H1 (cell line): Measurements from ENCODE around the gene PXN. TPM values are rescaled to one million over a fixed set of nuclear protein-coding genes. Genes with fewer than 3 reads are reported as not detected.

Experiments used
- CTCF ChIA-PET: fragments of 300-600 bp; sonication (Branson Sonifier 250); formaldehyde crosslinking; loops from one replicate; lab custom pipeline; 2021; ENCODE audit not compliant: partially characterized antibody; lab: Charles Lee
- POLR2A ChIA-PET: fragments of 300-600 bp; sonication (Branson Sonifier 250); formaldehyde crosslinking; loops from one replicate; lab custom pipeline; 2021; ENCODE audit warnings: inconsistent platforms; ENCODE audit not compliant: partially characterized antibody; lab: Charles Lee
- DNase-seq, 2 experiments: peaks; one replicate each; pipeline versions ENCODE4 v3.0.0 to v3.0.0-alpha.2; 2010 to 2022; ENCODE audit warnings: low spot score in 2 of 2, low read depth in 1 of 2, mixed read lengths in 1 of 2
- FAIRE-seq: peaks from 2 replicates; lab custom pipeline; 2011; peaks lifted over from hg19 to GRCh38; lab: Jason Lieb, UNC
- H2AFZ ChIP-seq: 2 replicates; pipeline ENCODE4 v1.8.1; 2012; ENCODE audit warnings: low read length, inconsistent platforms
- H2AK5ac ChIP-seq: 2 replicates; pipeline ENCODE4 v1.6.1; 2013; ENCODE audit warnings: low read depth, low read length
- H2BK120ac ChIP-seq: replicated peaks from 2 replicates; pipeline ENCODE3; 2013; ENCODE audit warnings: low read depth, low read length, inconsistent platforms
- H2BK12ac ChIP-seq: 2 replicates; pipeline ENCODE4 v1.6.1; 2013; ENCODE audit warnings: low read depth, low read length
- H2BK15ac ChIP-seq: 2 replicates; pipeline ENCODE4 v1.6.1; 2013; ENCODE audit warnings: low read length
- H2BK20ac ChIP-seq: 2 replicates; pipeline ENCODE4 v1.6.1; 2013; ENCODE audit warnings: low read length
- H2BK5ac ChIP-seq: 2 replicates; pipeline ENCODE4 v1.6.1; 2013; ENCODE audit warnings: low read depth, low read length
- H3K14ac ChIP-seq: 2 replicates; pipeline ENCODE4 v1.6.1; 2013; ENCODE audit warnings: inconsistent platforms; ENCODE audit not compliant: insufficient read length
- H3K18ac ChIP-seq: 2 replicates; pipeline ENCODE4 v1.6.1; 2013; ENCODE audit warnings: low read length; ENCODE audit errors: extremely low read depth
- H3K23ac ChIP-seq: 2 replicates; pipeline ENCODE4 v1.6.1; 2013; ENCODE audit warnings: inconsistent platforms; ENCODE audit not compliant: insufficient read length
- H3K23me2 ChIP-seq: 2 replicates; pipeline ENCODE4 v1.6.1; 2013; ENCODE audit warnings: low read depth, low read length
- H3K27ac ChIP-seq: 2 replicates; pipeline ENCODE4 v1.6.1; 2011; ENCODE audit warnings: low read depth, low read length, inconsistent platforms
- H3K27me3 ChIP-seq, 4 experiments: replicated peaks in 1 of 4; 1 replicate in 1 of 4; 2 replicates in 3 of 4; pipeline versions ENCODE4 v1.6.1 to v1.8.1; 2011 to 2013; ENCODE audit warnings: low read length in 3 of 4, mild to moderate bottlenecking in 3 of 4, inconsistent platforms in 2 of 4, mixed read lengths in 2 of 4, moderate library complexity in 1 of 4; ENCODE audit not compliant: control insufficient read depth in 3 of 4, insufficient read depth in 3 of 4; ENCODE audit errors: extremely low read depth in 1 of 4
- H3K36me3 ChIP-seq, 4 experiments: 2 replicates each; pipeline versions ENCODE4 v1.6.1 to v1.8.1; 2011 to 2013; ENCODE audit warnings: mild to moderate bottlenecking in 4 of 4, low read length in 3 of 4, moderate library complexity in 2 of 4, control low read depth in 1 of 4, inconsistent platforms in 1 of 4; ENCODE audit not compliant: insufficient read depth in 4 of 4, control insufficient read depth in 2 of 4
- H3K4ac ChIP-seq: replicated peaks from 2 replicates; pipeline ENCODE3; 2013; ENCODE audit warnings: low read length, low read depth, mixed read lengths, inconsistent platforms; ENCODE audit not compliant: insufficient read length
- H3K4me1 ChIP-seq, 4 experiments: replicated peaks in 1 of 4; 1 replicate in 1 of 4; 2 replicates in 3 of 4; pipeline versions ENCODE4 v1.6.1 to v1.8.1; 2011 to 2013; ENCODE audit warnings: low read length in 3 of 4, inconsistent platforms in 2 of 4, mixed read lengths in 1 of 4; ENCODE audit not compliant: insufficient read depth in 4 of 4, control insufficient read depth in 3 of 4
- H3K4me2 ChIP-seq, 2 experiments: 2 replicates each; pipeline versions ENCODE4 v1.6.1 to v1.8.1; 2011 to 2013; ENCODE audit warnings: low read depth in 2 of 2, low read length in 2 of 2, control low read depth in 1 of 2, inconsistent platforms in 1 of 2, mild to moderate bottlenecking in 1 of 2; ENCODE audit not compliant: insufficient read depth in 1 of 2
- H3K4me3 ChIP-seq, 4 experiments: fragments of 200-600, 300-600 bp in 1 of 4; sonication (generic), shearing (Covaris generic), sonication (Bioruptor Twin) in 1 of 4; 2 replicates each; pipeline versions ENCODE4 v1.5.1 to v1.8.1; 2011 to 2016; ENCODE audit warnings: low read length in 4 of 4, low read depth in 3 of 4, control low read depth in 2 of 4, inconsistent platforms in 2 of 4, mild to moderate bottlenecking in 2 of 4, mixed read lengths in 1 of 4, moderate library complexity in 1 of 4; ENCODE audit not compliant: insufficient read depth in 2 of 4; ENCODE audit errors: extremely low read depth in 1 of 4
- H3K56ac ChIP-seq: replicated peaks from 2 replicates; pipeline ENCODE3; 2013; ENCODE audit warnings: low read depth, mild to moderate bottlenecking, mixed read lengths, low read length, inconsistent platforms; ENCODE audit not compliant: insufficient read length
- H3K79me1 ChIP-seq: 2 replicates; pipeline ENCODE4 v1.6.1; 2013; ENCODE audit warnings: low read depth, low read length, control low read depth
- H3K79me2 ChIP-seq, 2 experiments: 2 replicates each; pipeline versions ENCODE4 v1.6.1 to v1.8.1; 2012 to 2013; ENCODE audit warnings: low read length in 2 of 2, mild to moderate bottlenecking in 2 of 2, inconsistent platforms in 1 of 2; ENCODE audit not compliant: insufficient read depth in 2 of 2, control insufficient read depth in 1 of 2
- H3K9ac ChIP-seq, 4 experiments: replicated peaks in 1 of 4; 1 replicate in 1 of 4; 2 replicates in 3 of 4; pipeline versions ENCODE4 v1.6.1 to v1.8.1; 2011 to 2013; ENCODE audit warnings: low read depth in 3 of 4, low read length in 3 of 4, control low read depth in 2 of 4, mild to moderate bottlenecking in 2 of 4, moderate library complexity in 2 of 4, inconsistent platforms in 1 of 4; ENCODE audit errors: extremely low read depth in 1 of 4
- H3K9me3 ChIP-seq, 2 experiments: 2 replicates each; pipeline versions ENCODE4 v1.6.1 to v1.8.1; 2012 to 2013; ENCODE audit warnings: mild to moderate bottlenecking in 2 of 2, moderate library complexity in 2 of 2, control low read depth in 1 of 2, inconsistent platforms in 1 of 2, low read depth in 1 of 2, low read length in 1 of 2, mixed read lengths in 1 of 2; ENCODE audit not compliant: insufficient read depth in 2 of 2
- H4K20me1 ChIP-seq, 2 experiments: replicated peaks in 1 of 2; 2 replicates each; pipeline versions ENCODE3 to v1.8.1; 2011 to 2013; ENCODE audit warnings: inconsistent platforms in 2 of 2, low read length in 2 of 2, mild to moderate bottlenecking in 1 of 2; ENCODE audit not compliant: insufficient read depth in 2 of 2, control insufficient read depth in 1 of 2
- H4K5ac ChIP-seq: 2 replicates; pipeline ENCODE4 v1.6.1; 2013; ENCODE audit warnings: low read length, low read depth, mixed read lengths, inconsistent platforms; ENCODE audit not compliant: insufficient read length
- H4K8ac ChIP-seq: 2 replicates; pipeline ENCODE4 v1.8.0; 2013; ENCODE audit warnings: mild to moderate bottlenecking, moderate library complexity, low read length, inconsistent platforms; ENCODE audit not compliant: insufficient read depth; ENCODE audit errors: extremely low read depth
- H4K91ac ChIP-seq: replicated peaks from 2 replicates; pipeline ENCODE3; 2013; ENCODE audit warnings: low read length, mixed read lengths, inconsistent platforms; ENCODE audit not compliant: insufficient read length
- BCL11A ChIP-seq, 2 experiments: IDR thresholded peaks; one replicate each; pipeline ENCODE4 v1.6.1; 2011; ENCODE audit warnings: low read depth in 2 of 2, low read length in 2 of 2, mild to moderate bottlenecking in 2 of 2
- CHD2 ChIP-seq: IDR thresholded peaks from 2 replicates; pipeline ENCODE4 v1.6.1; 2012; ENCODE audit warnings: low read length, improper control_type of control experiment
- E2F6 ChIP-seq: IDR thresholded peaks from 2 replicates; pipeline ENCODE4 v1.6.1; 2012; ENCODE audit warnings: inconsistent platforms
- GABPA ChIP-seq: IDR thresholded peaks from 2 replicates; pipeline ENCODE4 v1.6.1; 2011; ENCODE audit warnings: mild to moderate bottlenecking, low read length, moderate library complexity, borderline replicate concordance; ENCODE audit not compliant: insufficient read depth
- HDAC2 ChIP-seq, 2 experiments: fragments of 300-600 bp in 1 of 2; sonication (generic) in 1 of 2; IDR thresholded peaks; 2 replicates each; pipeline ENCODE4 v1.6.1; 2011 to 2012; ENCODE audit warnings: low read depth in 2 of 2, low read length in 2 of 2, mild to moderate bottlenecking in 2 of 2, moderate library complexity in 2 of 2, borderline replicate concordance in 1 of 2, inconsistent platforms in 1 of 2
- NANOG ChIP-seq: IDR thresholded peaks from 2 replicates; pipeline ENCODE4 v1.6.1; 2011; ENCODE audit warnings: low read length, low read depth, mild to moderate bottlenecking, inconsistent platforms; ENCODE audit not compliant: insufficient read depth, poor library complexity, severe bottlenecking
- POLR2AphosphoS5 ChIP-seq: IDR thresholded peaks from 2 replicates; pipeline ENCODE4 v1.6.1; 2011; ENCODE audit warnings: low read depth, low read length
- SIX5 ChIP-seq: IDR thresholded peaks from 2 replicates; pipeline ENCODE4 v1.6.1; 2011; ENCODE audit warnings: mild to moderate bottlenecking, low read depth, low read length
- SRF ChIP-seq: IDR thresholded peaks from 2 replicates; pipeline ENCODE4 v1.6.1; 2011; ENCODE audit warnings: mild to moderate bottlenecking, low read depth, low read length, moderate library complexity
- USF2 ChIP-seq: IDR thresholded peaks from 2 replicates; pipeline ENCODE4 v1.6.1; 2011; ENCODE audit warnings: low read length, improper control_type of control experiment
- ZNF274 ChIP-seq: IDR thresholded peaks from 2 replicates; pipeline ENCODE4 v1.7.0; 2012; ENCODE audit warnings: low read length, borderline replicate concordance; ENCODE audit errors: extremely low read depth
- WGBS, 2 experiments: shearing (Covaris generic) in 1 of 2; methylation state at CpG; one replicate each; pipeline versions ENCODE4 v1.1.6 to v1.1.7; 2013 to 2015; ENCODE audit warnings: low lambda C conversion rate in 2 of 2, mixed read lengths in 2 of 2, inconsistent platforms in 1 of 2, low coverage in 1 of 2, missing lambda C conversion rate in 1 of 2; ENCODE audit not compliant: insufficient replicate concordance in 2 of 2, insufficient coverage in 1 of 2, insufficient read length in 1 of 2; ENCODE audit errors: extremely low coverage in 1 of 2, missing lambda C conversion rate in 1 of 2; 5-methylcytosine and 5-hydroxymethylcytosine counted together
- polyA plus RNA-seq, 7 experiments: library from polyadenylated mRNA; depleted of rRNA in 3 of 7; stranded (reverse) in 5 of 7; unstranded in 2 of 7; fragments of >200 nt in 5 of 7; fragments of 200-250 nt in 2 of 7; gene quantifications; 1 replicate in 5 of 7; 2 replicates in 1 of 7; 4 replicates in 1 of 7; pipeline versions ENCODE4 v1.2.1 to v1.2.3, GENCODE V29; 2011 to 2013; ENCODE audit warnings: missing spikeins in 2 of 7, mixed read lengths in 2 of 7
- total RNA-seq: library from RNA; stranded (reverse); fragmentation: NEBNext Ultra II Directional; extraction: Animal tissue kit (Norgen Biotek cat#: 25700); gene quantifications from 2 replicates; pipeline ENCODE4 v1.2.1, GENCODE V29; 2021

Gene PXN
- total and polyA plus RNA-seq, 2 of the 8 experiments (the other 6 are each of a cell fraction or from before 2014, with no cell fraction given): 51.0 to 105 TPM

GRCh38 chr12:120267736-120268135, 2.2 kb upstream of the PXN start:
- no peak overlapping the region for H3K9ac ChIP-seq
- TF ChIP-seq E2F6 (no peak), BCL11A (IDR thresholded peaks at IDR 0.05; ENCODE audit: low read depth in 2 of 2, low read length in 2 of 2) (no peak), HDAC2 (IDR thresholded peaks at IDR 0.05; ENCODE audit: borderline replicate concordance in 1 of 2, low read depth in 2 of 2, low read length in 2 of 2) (no peak), GABPA (no peak), ZNF274 (no peak), SRF (no peak), NANOG (no peak), SIX5 (no peak), USF2 (no peak), CHD2 (no peak), POLR2AphosphoS5 (no peak)
- H2BK20ac ChIP-seq: no peak overlapping the region
- H3K36me3 ChIP-seq: no peaks in the 10 kb centered on the region
- H3K23ac ChIP-seq: no peak overlapping the region
- H3K27ac ChIP-seq: no peak overlapping the region
- H3K4ac ChIP-seq: no peak overlapping the region
- H3K56ac ChIP-seq: no peak overlapping the region
- FAIRE-seq (no peak), DNase-seq (no peak)
- no peak overlapping the region for H3K4me2 ChIP-seq
- peaks cover 12% of the 10 kb centered on the region for H3K79me1 ChIP-seq
- no peak overlapping the region for H3K14ac ChIP-seq
- no peak overlapping the region for H2BK15ac ChIP-seq
- H2BK5ac ChIP-seq: no peak overlapping the region
- no peak overlapping the region for H4K91ac ChIP-seq
- H2BK120ac ChIP-seq: no peak overlapping the region
- WGBS, 2 experiments: 91% methylated on average over 4 of the region's 4 CpGs; no CpG with 5 or more reads in 1 of the 2 experiments
- ChIA-PET CTCF (interaction anchor here (0.6 to 34.8 kb wide), 10 partner anchors 11 to 95 kb away, joined by 3 to 930 read pairs (median 6); partner anchors contain the start of genes RNU4-1 and RNU4-2), POLR2A (interaction anchor here (67.0 to 88.3 kb wide), 2 partner anchors 0 to 39 kb away, joined by 4270 read pairs; partner anchors contain the start of genes GCN1, PXN, RNU4-1 and RNU4-2)
- H4K20me1 ChIP-seq: peaks cover 0 to 6% of the 10 kb centered on the region in 2 experiments
- H2BK12ac ChIP-seq: no peak overlapping the region
- H3K79me2 ChIP-seq: peaks cover 22 to 25% of the 10 kb centered on the region in 2 experiments
- H3K9me3 ChIP-seq: no peaks in the 10 kb centered on the region
- H4K8ac ChIP-seq: no peak overlapping the region
- no peak overlapping the region for H2AK5ac ChIP-seq
- H3K27me3 ChIP-seq: no peaks in the 10 kb centered on the region
- no peak overlapping the region for H4K5ac ChIP-seq
- H3K18ac ChIP-seq: no peak overlapping the region
- H2AFZ ChIP-seq: no peak overlapping the region
- peaks cover 15 to 23% (median 18%) of the 10 kb centered on the region in 4 experiments for H3K4me1 ChIP-seq
- H3K23me2 ChIP-seq: peaks cover 8% of the 10 kb centered on the region; the same call in 1 of the 2 replicates
- H3K4me3 ChIP-seq: no peak overlapping the region
